HG02852 (cell line): ENCODE results near the gene YEATS4.

Experiments used
- ATAC-seq: cut with Tn5 transposase; IDR thresholded peaks from one replicate; pipeline ENCODE4 v1.9.1; 2021; ENCODE audit warnings: mild to moderate bottlenecking, moderate library complexity; ENCODE audit not compliant: unreplicated experiment

YEATS4 gene

GRCh38 chr12:69430942-69431590, 71.5 kb downstream of the YEATS4 start:
- ATAC-seq, result no peak

- ATAC-seq, result no peak
These were observed 72.2 kb downstream of the YEATS4 start for GRCh38 chr12:69431591-69432222.

DNA sequence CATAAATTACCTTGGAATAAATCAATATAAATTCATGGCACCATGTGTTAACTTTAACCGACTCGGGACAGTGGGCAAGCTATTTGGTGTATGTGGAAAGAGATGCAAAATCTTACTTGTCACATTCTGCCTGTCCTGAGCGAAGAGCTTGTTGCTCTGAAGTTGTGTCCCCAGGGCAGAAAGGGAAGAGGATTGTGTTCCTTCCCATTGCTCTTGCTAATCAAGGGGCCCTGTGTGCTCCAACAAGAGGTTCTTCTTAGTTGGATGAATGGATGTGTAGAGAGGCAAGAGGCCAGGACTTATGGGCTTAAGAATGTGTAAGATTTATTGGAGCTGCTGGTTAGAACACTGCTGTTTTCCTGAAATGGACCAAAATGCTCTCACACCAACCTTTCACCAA, 74.1 kb downstream of the YEATS4 start:
- ATAC-seq, result no peak

GRCh38 chr12:69435644-69436043, 76.1 kb downstream of the YEATS4 start:
- no peak for ATAC-seq

- ATAC-seq, result no peak
These were observed 77.5 kb downstream of the YEATS4 start for GRCh38 chr12:69437073-69437472.

DNA sequence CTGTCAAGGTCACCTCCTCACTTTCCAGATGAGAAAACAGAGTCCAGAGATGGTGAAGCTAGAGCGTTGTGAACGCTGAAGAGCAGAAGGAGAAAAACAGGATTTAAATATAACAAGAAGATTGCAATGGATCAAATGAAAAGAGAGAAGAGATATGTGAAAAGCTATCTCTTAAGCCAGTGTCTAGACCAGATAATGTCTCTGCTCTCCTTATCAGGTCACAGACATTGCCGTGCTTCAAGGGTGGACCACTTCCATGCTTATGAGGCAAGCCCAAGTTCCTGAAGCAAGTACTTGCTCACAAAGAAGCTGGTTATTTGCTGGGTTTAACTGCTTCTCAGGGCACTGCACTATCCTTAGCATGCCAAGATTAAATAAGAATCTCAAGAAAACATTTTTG, 79.0 kb downstream of the YEATS4 start:
- no peak for ATAC-seq

- ATAC-seq, result no peak
These were observed 80.5 kb downstream of the YEATS4 start for GRCh38 chr12:69440016-69440415.
